ENCODE measurements around the gene DPEP3.

DNA sequence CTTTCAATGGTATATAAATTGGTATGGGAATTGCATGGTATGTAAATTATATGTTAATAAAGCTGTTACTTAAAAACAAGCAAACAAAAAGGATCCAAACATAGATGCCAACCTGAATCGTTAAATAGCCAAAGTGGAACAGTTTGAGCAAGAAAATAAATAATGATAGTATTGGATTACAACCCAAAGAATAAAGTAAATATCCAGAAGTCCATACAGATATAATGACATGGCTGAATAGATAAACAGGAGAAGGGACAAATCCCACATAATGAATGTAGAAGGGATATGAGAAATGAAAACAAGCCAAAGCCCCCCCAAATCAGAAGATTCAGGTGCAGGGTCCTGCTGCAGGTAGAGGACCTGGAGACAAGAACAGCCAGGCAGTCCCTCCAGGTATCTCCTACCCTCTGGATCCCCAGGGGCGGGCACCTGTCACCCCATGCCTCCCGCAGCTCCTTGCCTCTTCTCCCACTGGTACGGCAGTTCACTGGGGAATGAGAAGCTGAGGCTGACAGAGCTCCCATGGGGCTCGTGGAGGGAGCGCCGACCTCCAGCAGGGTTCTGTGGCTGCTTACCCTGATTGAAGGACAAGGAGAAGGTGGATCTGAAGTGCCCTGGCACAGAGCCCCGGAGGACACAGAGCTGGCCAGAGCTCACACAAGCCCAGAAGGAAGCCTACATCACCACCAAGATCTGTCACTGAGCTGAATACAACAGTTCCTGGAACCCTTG, 26.5 kb downstream of the DPEP3 start:
- TF ChIP-seq EZH2 (optimal IDR thresholded peaks at IDR 0.05; ENCODE audit: low read depth, low read length) = no peak
- TF ChIP-seq, protein P1, sequence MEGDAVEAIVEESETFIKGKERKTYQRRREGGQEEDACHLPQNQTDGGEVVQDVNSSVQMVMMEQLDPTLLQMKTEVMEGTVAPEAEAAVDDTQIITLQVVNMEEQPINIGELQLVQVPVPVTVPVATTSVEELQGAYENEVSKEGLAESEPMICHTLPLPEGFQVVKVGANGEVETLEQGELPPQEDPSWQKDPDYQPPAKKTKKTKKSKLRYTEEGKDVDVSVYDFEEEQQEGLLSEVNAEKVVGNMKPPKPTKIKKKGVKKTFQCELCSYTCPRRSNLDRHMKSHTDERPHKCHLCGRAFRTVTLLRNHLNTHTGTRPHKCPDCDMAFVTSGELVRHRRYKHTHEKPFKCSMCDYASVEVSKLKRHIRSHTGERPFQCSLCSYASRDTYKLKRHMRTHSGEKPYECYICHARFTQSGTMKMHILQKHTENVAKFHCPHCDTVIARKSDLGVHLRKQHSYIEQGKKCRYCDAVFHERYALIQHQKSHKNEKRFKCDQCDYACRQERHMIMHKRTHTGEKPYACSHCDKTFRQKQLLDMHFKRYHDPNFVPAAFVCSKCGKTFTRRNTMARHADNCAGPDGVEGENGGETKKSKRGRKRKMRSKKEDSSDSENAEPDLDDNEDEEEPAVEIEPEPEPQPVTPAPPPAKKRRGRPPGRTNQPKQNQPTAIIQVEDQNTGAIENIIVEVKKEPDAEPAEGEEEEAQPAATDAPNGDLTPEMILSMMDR (IDR thresholded peaks at IDR 0.05; ENCODE audit: low read length) = no peak
- TF ChIP-seq EZH2phosphoT487 (IDR thresholded peaks at IDR 0.05; ENCODE audit: low read length) = no peak
